Calu3 (cell line): ENCODE measurements around the gene FXN. TPM values are rescaled to one million over a fixed set of nuclear protein-coding genes. Genes with fewer than 3 reads are reported as not detected.
"Not testable (repeated sequence)": the region's sequence is repeated elsewhere in the genome, so short reads cannot be mapped to it uniquely, and the experiment has no call there.

ENCODE experiments used
- BruUV-seq: library from RNA; stranded (reverse); fragments of 400-500 nt; replicated peaks from 2 replicates; lab custom pipeline; 2021; lab: Mats Ljungman, UMichigan
- CTCF ChIA-PET: fragments of 300-600 bp; sonication (Branson Sonifier 250); formaldehyde crosslinking; loops from one replicate; lab custom pipeline; 2022; ENCODE audit warnings: antibody characterized with exemption; lab: Charles Lee
- DNase-seq: peaks from one replicate; pipeline ENCODE4 v3.0.0; 2022
- H3K27ac Mint-ChIP-seq: one replicate; pipeline ENCODE4 v1.8.0; 2022; ENCODE audit warnings: mixed read lengths; ENCODE audit not compliant: unreplicated experiment
- H3K27me3 Mint-ChIP-seq: one replicate; pipeline ENCODE4 v1.8.0; 2022; ENCODE audit warnings: mixed read lengths; ENCODE audit not compliant: unreplicated experiment
- H3K36me3 Mint-ChIP-seq: one replicate; pipeline ENCODE4 v1.8.0; 2022; ENCODE audit warnings: mild to moderate bottlenecking, moderate library complexity, mixed read lengths; ENCODE audit not compliant: insufficient read depth, unreplicated experiment
- H3K4me1 Mint-ChIP-seq: one replicate; pipeline ENCODE4 v1.8.0; 2022; ENCODE audit warnings: mild to moderate bottlenecking, low read depth, mixed read lengths; ENCODE audit not compliant: unreplicated experiment
- H3K4me3 Mint-ChIP-seq: one replicate; pipeline ENCODE4 v1.8.0; 2022; ENCODE audit warnings: mild to moderate bottlenecking, low read depth, moderate library complexity, mixed read lengths; ENCODE audit not compliant: unreplicated experiment
- H3K9me3 Mint-ChIP-seq: one replicate; pipeline ENCODE4 v1.8.0; 2022; ENCODE audit warnings: low read depth, mixed read lengths; ENCODE audit not compliant: unreplicated experiment
- CTCF ChIP-seq: fragments of 200-600 bp; IDR thresholded peaks from one replicate; pipeline ENCODE4 v1.8.0; 2022; ENCODE audit warnings: antibody characterized with exemption; ENCODE audit not compliant: unreplicated experiment
- intact Hi-C: fragments of 100-400 bp; cut with micrococcal nuclease; formaldehyde crosslinking; loops from one replicate; pipeline ENCODE4 v1.10.0; 2022; ENCODE audit not compliant: unreplicated experiment
- total RNA-seq: library from RNA; stranded (reverse); gene quantifications from 2 replicates; pipeline ENCODE4 v1.2.3, GENCODE V29; 2022

Gene FXN
- total RNA-seq, 1 experiment from 2014 or later, result 12.9 TPM

GRCh38 chr9:69097923-69098593 lies 62.5 kb downstream of the FXN start:
- CTCF ChIA-PET, result interaction anchor here (0.7 kb wide), 1 partner anchor 453 kb away, joined by 7 read pairs; no protein-coding TSS in a partner anchor
- no TSS peak for BruUV-seq
- no peak for TF ChIP-seq CTCF
- intact Hi-C loops, result no loop called here
- Mint-ChIP-seq H3K9me3 (no peaks in the 10 kb centered on the region), H3K27me3 (no peaks in the 10 kb centered on the region), H3K27ac (peak overlapping the region; percentile 72), H3K4me3 (peak overlapping the region; percentile 59), H3K4me1 (peaks cover 33% of the 10 kb centered on the region), H3K36me3 (peaks cover 20% of the 10 kb centered on the region)
- no peak for DNase-seq

- H3K27ac Mint-ChIP-seq, H3K4me3 Mint-ChIP-seq, H3K36me3 Mint-ChIP-seq, intact Hi-C loops, H3K9me3 Mint-ChIP-seq, H3K27me3 Mint-ChIP-seq, BruUV-seq, DNase-seq, H3K4me1 Mint-ChIP-seq: not testable (repeated sequence)
- CTCF ChIA-PET, result interaction anchor here (0.5 kb wide), 1 partner anchor 10 kb away, joined by 3 read pairs; no protein-coding TSS in a partner anchor
Measured at GRCh38 chr9:69103348-69103996, 67.9 kb downstream of the FXN start.

DNA sequence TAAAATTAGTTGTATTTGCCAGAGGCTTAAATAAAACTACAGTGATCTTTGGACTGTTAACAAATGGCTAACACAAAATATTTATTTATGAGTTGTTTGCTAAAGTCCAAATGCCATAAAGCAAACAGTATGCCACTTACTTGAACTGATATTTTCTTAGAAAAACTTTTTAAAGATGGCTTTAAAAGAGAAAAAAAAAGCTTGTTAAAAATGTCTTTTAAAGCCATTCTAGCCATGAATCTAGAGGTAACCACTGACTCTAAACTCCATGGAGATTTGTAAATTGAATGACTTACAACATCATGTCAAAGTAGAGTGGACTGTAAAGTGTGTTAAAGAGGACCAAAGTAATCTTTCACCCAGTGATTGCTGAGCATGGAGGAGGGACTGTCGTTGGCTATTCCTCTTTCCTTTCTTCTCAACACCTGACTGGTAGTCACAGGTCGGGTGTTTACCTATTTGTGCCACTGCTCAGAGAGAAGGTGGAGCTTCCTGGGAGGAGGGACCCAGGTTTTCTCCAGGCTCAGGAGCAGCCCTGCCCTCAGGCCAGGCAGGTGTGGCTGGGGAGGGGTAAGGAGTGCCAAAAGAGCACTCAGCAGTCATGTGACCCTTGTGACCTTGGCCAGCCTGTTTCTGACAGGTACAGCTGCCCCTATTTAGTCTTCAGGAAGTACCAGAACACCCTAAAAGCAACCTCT lies 69.4 kb downstream of the FXN start:
- TSS peak; percentile 97 for BruUV-seq
- Mint-ChIP-seq H3K9me3 (no peaks in the 10 kb centered on the region), H3K4me1 (peaks cover 8% of the 10 kb centered on the region), H3K27ac (no peak overlapping the region), H3K4me3 (no peak overlapping the region), H3K36me3 (peaks cover 4% of the 10 kb centered on the region), H3K27me3 (no peaks in the 10 kb centered on the region)
- TF ChIP-seq CTCF, result no peak
- intact Hi-C loops, result no loop called here
- CTCF ChIA-PET, result interaction anchor here (0.7 to 1.0 kb wide), 3 partner anchors 11 to 76 kb away, joined by 4 read pairs; no protein-coding TSS in a partner anchor
- DNase-seq, result peak; percentile 79

GRCh38 chr9:69107771-69108170 lies 72.2 kb downstream of the FXN start:
- Mint-ChIP-seq H3K27me3 (no peaks in the 10 kb centered on the region), H3K4me1 (no peaks in the 10 kb centered on the region), H3K36me3 (peaks cover 4% of the 10 kb centered on the region), H3K27ac (no peak overlapping the region), H3K9me3 (no peaks in the 10 kb centered on the region), H3K4me3 (no peak overlapping the region)
- intact Hi-C loops, result no loop called here
- BruUV-seq, result no TSS peak
- DNase-seq, result no peak
- CTCF ChIA-PET, result no interaction called here
- no peak for TF ChIP-seq CTCF

DNA sequence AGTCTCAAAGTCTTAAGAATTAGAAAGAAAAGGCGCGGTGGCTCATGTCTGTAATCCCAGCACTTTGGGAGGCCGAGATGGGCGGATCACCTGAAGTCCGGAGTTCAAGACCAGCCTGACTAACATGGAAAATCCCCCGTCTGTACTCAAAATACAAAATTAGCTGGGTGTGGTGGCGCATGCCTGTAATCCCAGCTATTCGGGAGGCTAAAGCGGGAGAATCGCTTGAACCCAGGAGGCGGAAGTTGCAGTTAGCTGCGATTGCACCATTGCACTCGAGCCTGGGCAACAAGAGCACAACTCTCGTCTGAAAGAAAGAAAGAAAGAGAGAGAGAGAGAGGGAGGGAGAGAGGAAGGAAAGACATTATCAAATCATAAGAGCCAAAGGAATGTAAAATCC lies 73.2 kb downstream of the FXN start:
- H3K4me3 Mint-ChIP-seq, H3K4me1 Mint-ChIP-seq, DNase-seq, H3K27ac Mint-ChIP-seq, H3K36me3 Mint-ChIP-seq, H3K9me3 Mint-ChIP-seq, H3K27me3 Mint-ChIP-seq, CTCF ChIA-PET, BruUV-seq, intact Hi-C loops: not testable (repeated sequence)
